T47D (cell line): ENCODE data around the gene DEFB113.

Source experiments
- DNase-seq, 2 experiments: peaks; one replicate each; pipeline versions ENCODE4 v3.0.0 to v3.0.0-alpha.2; 2011 to 2012; ENCODE audit warnings: low read depth in 1 of 2, low spot score in 1 of 2
- JUND ChIP-seq: IDR thresholded peaks from 2 replicates; pipeline ENCODE4 v1.6.1; 2012; ENCODE audit warnings: low read depth
- in situ Hi-C: cut with HindIII; loops from 2 replicates; pipeline ENCODE4 v1.10.0; 2016; ENCODE audit warnings: low sequenced_read_pairs, low pct_unique_long_range_greater_than_20kb

The DEFB113 gene, protein sequence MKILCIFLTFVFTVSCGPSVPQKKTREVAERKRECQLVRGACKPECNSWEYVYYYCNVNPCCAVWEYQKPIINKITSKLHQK

DNA sequence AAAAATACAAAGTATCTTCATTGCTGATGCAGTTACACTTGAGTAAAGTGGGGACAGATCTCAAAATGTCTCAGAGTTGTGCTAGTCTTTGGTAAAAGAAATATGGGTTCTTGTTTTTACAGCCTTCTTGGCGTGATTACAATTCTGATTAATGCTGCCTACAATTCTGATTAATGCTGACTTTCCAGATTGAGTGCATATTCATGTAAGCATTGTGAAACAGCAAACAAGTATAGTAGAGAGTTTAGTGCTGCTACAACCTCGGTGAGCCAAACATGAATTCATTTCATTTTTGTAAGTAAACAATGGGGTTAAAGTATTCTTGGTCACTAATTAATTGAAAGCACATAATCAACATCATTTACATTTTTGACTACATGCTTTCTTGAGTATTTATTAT is at the start of gene DEFB113:
DEFB113 (minus strand) TSS at position 21 of the 400 bp plus-strand sequence; CDS start at position 21, 0 bp downstream.
- TF ChIP-seq JUND = no peak
- no peak for DNase-seq
- in situ Hi-C loops = no loop called here

DNA sequence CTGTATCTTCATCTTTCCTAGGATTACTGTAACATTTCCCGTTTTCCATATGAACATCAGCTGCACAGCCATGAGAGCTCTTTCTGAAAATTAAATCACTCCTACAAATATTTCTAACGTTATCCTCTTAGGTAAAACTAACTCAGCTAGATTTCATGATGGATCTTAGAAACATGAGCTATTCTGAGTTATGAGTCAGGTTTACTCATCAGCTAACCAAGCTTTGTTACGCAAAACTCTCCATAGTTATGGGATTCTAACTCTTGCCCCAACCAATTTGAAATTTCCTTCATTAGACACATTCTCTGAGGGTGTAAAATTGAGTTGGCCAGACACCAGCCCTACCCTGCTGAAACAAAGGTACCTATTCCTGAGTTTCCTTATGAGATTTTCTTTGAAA is 38.4 kb upstream of the DEFB113 start:
- in situ Hi-C loops = no loop called here
- TF ChIP-seq JUND = no peak
- DNase-seq = no peak

DNA sequence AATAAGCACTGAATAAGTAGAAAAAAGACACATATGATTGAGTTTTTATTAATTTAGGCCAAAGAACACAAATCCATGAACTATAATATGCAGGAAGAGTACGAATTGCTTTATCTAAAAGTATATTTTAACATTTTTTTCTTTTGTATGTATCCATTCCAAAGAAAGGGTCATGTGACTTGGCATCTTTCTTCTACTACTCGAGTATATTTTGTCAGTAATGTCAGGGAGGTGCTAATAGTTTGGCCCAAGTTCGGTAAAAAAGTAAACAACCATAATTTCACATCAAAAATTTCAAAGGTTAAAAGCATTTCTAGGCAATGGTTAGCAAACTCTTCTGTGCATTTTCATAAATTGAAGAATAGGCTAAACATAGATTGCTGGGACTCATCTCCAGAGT is 33.7 kb upstream of the DEFB113 start:
- in situ Hi-C loops = no loop called here
- no peak for DNase-seq
- TF ChIP-seq JUND = no peak

DNA sequence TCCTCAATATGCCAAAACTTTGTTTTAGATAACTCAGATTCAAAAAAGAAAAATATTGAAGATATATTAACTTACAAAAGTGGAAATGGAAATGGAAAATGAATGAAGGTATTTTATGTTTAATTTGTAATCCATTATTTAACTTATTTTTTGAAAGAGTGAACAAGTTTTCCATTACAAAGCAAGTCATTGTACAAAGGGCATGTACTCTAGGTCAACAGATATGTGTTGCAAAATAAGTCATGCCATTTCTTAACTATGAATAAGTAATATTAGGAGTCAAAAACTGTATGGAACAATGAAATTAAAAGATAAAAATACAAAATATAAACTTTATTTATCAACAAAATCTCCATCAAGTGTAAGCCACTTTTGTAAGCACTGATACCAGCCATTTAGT is 25.9 kb upstream of the DEFB113 start:
- no peak for DNase-seq
- in situ Hi-C loops = no loop called here
- no peak for TF ChIP-seq JUND

DNA sequence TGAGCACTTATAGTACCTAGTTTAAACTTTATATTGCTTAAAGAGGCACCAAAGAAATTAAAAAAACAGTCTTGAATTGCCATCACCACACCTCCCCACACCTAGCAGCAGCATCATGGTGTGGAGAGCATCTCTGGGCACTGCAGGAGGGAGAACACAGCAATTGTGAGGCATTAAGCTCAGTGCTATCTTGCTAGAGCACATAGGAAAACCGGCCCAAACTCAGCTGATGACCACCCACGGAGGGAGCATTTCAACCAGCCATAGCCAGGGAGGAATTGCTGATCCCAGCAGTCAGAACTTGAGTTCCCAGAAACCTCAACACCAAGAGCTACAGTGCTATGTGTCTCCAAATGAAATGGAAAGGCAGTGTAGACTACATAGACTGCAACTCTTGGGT is 19.5 kb upstream of the DEFB113 start:
- in situ Hi-C loops = no loop called here
- no peak for DNase-seq
- TF ChIP-seq JUND = no peak

DNA sequence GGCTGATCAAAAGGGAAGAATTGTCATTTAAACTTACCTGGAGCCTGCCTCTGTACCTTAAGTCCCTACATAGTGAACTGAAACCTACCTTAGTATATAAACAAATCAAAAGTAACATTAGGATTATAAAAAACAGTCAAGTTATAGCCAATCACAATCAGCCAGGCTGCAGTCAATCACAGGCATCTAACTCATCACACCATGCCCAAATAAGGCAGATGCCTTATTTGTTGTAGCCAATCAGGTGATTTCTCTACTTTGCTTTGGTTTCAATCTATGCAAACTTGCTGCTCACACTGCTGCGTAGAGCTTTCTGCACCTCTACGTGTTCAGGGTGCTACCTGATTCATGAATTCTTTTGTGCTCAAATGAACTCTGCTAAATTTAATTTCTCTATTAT is 18.3 kb upstream of the DEFB113 start:
- DNase-seq = no peak
- TF ChIP-seq JUND = no peak
- in situ Hi-C loops = no loop called here

DNA sequence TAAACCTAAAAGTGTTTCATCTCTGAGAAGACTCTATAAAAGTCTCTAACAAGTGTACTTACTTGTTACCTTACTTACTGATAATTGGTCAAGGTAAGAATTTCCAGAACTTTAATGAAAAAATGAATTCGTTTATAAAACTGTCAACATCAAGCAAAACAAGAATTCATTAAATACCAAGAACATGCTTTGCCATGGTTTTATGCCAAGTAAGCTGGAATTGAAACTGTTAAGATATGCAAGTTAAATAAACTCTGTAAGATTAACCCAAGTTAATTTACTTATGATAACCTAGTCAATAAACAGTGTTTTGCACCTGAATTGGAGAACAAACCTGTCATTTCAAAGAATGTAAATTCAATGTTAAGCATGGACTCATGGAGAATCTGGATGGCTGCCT is 17.1 kb upstream of the DEFB113 start:
- TF ChIP-seq JUND = no peak
- in situ Hi-C loops = no loop called here
- DNase-seq = no peak

DNA sequence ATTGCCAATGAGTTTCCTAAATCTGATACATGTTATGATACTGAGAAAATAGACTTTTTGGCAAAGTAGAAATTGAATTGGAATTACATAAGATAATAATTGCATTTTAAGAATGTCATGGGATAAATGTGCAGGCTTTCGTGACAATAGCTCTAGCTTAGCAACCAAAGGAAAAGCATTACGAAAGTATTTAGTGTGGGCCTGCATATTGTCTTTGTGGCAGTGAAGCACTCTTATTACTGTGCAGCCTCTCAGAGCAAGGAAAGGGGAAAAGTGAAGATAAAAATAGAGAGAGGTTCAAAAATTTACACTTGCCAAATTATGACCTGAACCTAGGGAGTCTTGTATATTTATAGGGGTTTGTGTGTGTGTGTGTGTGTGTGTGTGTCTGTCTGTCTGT is 12.6 kb upstream of the DEFB113 start:
- no peak for TF ChIP-seq JUND
- in situ Hi-C loops = no loop called here
- no peak for DNase-seq

DNA sequence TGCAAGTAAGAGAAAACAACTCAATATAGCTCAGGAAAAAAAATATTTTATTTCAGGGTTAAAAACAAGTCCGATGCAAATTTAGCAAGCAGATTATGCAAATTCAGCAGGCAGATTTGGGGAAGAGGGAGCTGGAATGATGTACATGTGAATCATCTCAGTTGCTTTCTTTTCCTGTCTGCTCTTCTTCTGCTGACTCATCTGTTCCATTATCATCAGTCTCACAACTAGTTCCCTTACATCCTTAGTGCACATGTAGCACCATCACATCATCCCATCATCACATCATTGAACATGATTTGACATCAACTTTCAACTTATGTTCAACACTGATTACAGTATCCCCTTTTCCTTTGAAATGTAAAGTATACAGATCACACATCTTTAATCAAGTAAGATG is 11.5 kb upstream of the DEFB113 start:
- in situ Hi-C loops = no loop called here
- no peak for DNase-seq
- TF ChIP-seq JUND = no peak

DNA sequence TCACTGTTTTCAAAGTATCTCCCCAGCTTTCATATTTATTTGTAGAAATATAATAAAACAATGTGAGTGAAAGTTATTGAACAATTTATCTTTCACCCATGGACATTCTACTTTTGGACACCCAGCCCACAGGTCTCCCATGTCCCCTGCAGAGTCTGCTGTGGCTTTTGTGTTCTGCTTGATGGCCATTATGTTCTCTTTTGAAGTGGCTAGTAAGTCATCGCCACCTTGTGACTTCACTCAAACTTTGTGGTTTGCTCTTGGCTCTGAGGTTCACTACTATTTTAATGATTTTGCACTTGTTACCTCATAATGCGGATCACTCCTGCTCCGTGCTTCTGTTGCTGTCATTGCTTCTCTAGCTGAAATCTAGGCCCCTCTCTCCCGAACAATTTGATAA is 10.2 kb upstream of the DEFB113 start:
- TF ChIP-seq JUND = no peak
- in situ Hi-C loops = no loop called here
- no peak for DNase-seq

DNA sequence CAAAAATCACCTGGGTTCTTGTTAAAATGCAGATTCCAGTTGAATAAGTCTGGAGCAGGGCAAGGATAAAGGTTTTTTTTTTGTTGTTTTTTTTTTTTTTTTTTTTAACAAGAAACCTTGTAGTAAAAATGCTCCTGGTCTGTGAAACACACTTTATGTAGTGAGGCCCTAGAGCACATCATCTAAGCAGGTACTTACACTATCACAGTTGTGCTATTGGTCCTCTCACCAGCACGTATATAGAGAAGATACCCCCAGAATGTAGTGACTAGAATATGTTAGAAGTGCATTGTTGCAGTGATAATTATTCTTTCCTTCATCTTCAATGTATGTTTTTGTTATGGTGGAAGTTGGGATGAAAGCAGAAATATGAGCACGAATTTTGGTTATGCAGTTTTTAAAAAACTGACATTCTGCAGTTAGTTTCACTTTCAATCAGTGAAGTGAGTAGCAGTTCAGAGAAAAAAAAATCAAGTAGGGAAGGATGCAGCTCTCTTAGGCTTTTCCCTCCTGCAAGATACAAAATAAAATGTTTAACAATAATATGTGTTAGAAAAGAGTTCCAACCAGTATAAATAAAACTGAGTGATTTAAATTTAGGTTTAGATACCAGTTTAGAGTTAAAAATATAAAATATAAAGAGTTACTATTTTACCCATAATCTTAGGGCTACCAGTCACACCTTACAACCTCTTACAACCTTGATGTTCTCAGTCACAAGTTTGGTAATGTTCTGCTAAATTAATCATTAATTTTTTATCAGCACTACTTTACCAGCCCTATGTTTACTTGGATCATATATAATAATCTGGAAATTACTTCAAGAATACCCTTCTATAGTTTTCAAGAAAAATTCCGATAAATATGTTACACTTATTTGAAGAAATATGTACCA is 9.2 kb upstream of the DEFB113 start:
- in situ Hi-C loops = no loop called here
- DNase-seq = no peak
- no peak for TF ChIP-seq JUND

DNA sequence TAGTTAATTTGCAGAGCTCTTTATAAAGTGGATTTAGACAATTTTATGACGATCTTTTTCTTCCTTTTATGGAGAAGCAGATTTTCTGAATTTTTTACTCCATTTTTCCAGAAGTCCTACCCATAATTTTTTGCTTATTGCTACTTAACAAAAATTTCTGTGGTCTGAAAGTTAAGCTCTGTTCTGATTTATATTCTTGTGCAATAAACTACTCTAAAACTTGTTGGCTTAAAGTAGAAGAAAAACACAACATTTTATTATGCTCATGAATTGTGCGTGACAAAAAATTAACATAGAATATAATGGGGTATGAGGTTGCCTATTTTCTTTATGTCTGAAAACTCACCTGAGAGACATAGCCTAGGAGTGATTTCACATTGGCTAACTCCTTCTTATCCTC is 2.6 kb downstream of the DEFB113 start:
- TF ChIP-seq JUND = no peak
- DNase-seq = no peak
- in situ Hi-C loops = no loop called here

DNA sequence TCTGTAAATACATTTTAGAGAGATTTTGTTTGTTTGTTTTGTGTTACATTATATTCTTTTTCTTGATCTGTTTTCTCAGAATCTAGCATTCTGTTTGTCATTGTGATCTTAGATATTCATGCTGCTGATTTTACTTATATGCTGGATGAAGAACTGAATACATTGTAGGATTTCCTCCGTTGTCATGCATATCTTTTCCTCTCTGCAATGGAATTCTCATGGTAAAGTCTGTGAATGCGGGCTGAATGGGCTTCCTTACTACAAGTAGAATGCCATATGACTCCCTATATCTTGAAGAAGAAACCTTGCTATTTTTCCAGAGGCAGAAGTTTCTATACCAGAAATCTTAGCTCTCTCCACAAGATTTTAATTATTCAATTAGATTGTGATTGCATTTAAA is 3.1 kb downstream of the DEFB113 start:
- TF ChIP-seq JUND = no peak
- in situ Hi-C loops = no loop called here

DNA sequence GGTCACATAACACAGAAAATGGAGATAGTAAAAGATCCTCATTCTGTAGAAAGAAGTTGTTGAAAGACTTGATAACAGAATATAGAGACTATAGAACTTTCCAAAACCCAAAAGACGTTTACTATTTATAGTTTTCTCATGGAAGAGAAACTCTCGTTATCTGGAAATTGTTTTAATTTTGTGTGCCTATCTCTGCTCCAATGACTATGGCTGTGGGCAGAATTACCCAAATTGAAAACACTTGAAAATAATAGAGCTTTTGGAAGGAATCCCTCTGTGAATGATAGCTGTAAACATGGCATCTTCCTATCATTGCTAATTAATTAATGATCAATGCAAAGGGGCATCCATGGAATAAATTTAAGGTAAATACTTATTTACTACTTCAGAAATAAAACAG is 5.4 kb downstream of the DEFB113 start, which contains the start of gene DEFB114:
DEFB114 (minus strand) TSS at position 101 of the 400 bp plus-strand sequence; CDS start at position 42, 59 bp downstream.
- in situ Hi-C loops = no loop called here
- no peak for TF ChIP-seq JUND
- no peak for DNase-seq

More for the DNA sequence above, 3.1 kb downstream of the DEFB113 start:
- no peak for DNase-seq
